Endothelial cell of umbilical vein (primary cell): ENCODE data around the gene LAMA5.

ENCODE experiments used
- EZH2 ChIP-seq: IDR thresholded peaks from 2 replicates; pipeline ENCODE4 v1.6.1; 2012; ENCODE audit warnings: borderline replicate concordance, low read depth, mild to moderate bottlenecking, moderate library complexity, low read length, inconsistent platforms; ENCODE audit not compliant: severe bottlenecking
- MYC ChIP-seq: IDR thresholded peaks from one replicate; pipeline ENCODE4 v1.6.1; 2011; ENCODE audit warnings: mild to moderate bottlenecking, low read depth, low read length
- POLR2A ChIP-seq: IDR thresholded peaks from 2 replicates; pipeline ENCODE4 v1.6.1; 2012; ENCODE audit warnings: low read depth, mild to moderate bottlenecking, control low read depth, low read length
- POLR2AphosphoS5 ChIP-seq: IDR thresholded peaks from 2 replicates; pipeline ENCODE4 v1.6.1; 2012; ENCODE audit warnings: low read depth, mild to moderate bottlenecking, control low read depth, low read length, moderate library complexity; ENCODE audit not compliant: insufficient read depth
- TF ChIP-seq, protein P1 (sequence below), 2 donors: IDR thresholded peaks; 1 replicate in 1 of 2; 2 replicates in 1 of 2; pipeline ENCODE4 v1.5.1; 2011; ENCODE audit warnings: low read length in 2 of 2, mild to moderate bottlenecking in 2 of 2, moderate library complexity in 2 of 2, control low read depth in 1 of 2, inconsistent platforms in 1 of 2, low read depth in 1 of 2; ENCODE audit not compliant: insufficient read depth in 1 of 2; ENCODE audit errors: extremely low read depth in 1 of 2

- TF ChIP-seq EZH2 (no peak), POLR2A (no peak), MYC (no peak), POLR2AphosphoS5 (no peak)
- TF ChIP-seq, protein P1, sequence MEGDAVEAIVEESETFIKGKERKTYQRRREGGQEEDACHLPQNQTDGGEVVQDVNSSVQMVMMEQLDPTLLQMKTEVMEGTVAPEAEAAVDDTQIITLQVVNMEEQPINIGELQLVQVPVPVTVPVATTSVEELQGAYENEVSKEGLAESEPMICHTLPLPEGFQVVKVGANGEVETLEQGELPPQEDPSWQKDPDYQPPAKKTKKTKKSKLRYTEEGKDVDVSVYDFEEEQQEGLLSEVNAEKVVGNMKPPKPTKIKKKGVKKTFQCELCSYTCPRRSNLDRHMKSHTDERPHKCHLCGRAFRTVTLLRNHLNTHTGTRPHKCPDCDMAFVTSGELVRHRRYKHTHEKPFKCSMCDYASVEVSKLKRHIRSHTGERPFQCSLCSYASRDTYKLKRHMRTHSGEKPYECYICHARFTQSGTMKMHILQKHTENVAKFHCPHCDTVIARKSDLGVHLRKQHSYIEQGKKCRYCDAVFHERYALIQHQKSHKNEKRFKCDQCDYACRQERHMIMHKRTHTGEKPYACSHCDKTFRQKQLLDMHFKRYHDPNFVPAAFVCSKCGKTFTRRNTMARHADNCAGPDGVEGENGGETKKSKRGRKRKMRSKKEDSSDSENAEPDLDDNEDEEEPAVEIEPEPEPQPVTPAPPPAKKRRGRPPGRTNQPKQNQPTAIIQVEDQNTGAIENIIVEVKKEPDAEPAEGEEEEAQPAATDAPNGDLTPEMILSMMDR (IDR thresholded peaks at IDR 0.05; ENCODE audit: extremely low read depth in 1 of 2, insufficient read depth in 1 of 2, low read depth in 1 of 2, low read length in 2 of 2), result no peak
Measured at GRCh38 chr20:62377064-62377461, 10.0 kb upstream of the LAMA5 start.
